Measurements from ENCODE around the gene SETD1A.

The SETD1A gene

DNA sequence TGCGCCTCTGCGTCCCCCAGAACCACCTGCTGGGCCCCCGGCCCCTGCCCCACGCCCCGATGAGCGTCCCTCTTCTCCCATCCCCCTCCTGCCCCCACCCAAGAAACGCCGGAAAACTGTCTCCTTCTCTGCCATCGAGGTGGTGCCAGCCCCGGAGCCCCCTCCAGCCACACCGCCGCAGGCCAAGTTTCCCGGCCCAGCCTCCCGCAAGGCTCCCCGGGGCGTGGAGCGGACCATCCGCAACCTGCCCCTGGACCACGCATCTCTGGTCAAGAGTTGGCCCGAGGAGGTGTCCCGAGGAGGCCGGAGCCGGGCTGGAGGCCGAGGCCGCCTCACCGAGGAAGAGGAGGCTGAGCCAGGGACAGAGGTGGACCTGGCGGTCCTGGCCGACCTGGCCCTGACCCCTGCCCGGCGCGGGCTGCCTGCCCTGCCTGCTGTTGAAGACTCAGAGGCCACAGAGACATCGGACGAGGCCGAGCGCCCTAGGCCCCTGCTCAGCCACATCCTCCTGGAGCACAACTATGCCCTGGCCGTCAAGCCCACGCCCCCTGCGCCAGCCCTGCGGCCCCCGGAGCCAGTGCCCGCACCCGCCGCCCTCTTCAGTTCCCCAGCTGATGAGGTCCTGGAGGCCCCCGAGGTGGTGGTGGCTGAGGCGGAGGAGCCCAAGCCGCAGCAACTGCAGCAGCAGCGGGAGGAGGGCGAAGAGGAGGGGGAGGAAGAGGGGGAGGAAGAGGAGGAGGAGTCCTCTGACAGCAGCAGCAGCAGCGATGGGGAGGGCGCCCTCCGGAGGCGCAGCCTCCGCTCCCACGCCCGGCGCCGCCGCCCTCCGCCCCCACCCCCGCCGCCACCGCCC, 21.8 kb downstream of the SETD1A start:
- DNase-seq (ENCODE audit: insufficient read length, low spot score) (no peak), FAIRE-seq (no peak)
- TF ChIP-seq POLR2A (IDR thresholded peaks at IDR 0.05; ENCODE audit: low read depth, low read length) (no peak), POU2F2 (IDR thresholded peaks at IDR 0.05; ENCODE audit: low read depth, low read length) (no peak)

DNA sequence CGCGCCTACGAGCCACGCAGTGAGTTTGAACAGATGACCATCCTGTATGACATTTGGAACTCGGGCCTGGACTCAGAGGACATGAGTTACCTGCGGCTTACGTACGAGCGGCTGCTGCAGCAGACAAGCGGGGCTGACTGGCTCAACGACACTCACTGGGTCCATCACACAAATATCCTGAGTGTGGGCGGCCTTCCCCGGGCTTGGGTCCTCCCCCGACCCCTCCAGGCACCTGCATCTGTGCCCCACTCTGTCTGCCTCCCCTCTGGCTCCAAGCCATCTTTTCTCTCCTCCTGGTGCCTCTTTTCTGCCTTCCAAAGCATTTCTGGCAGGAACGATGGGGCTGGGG, 22.4 kb downstream of the SETD1A start:
- FAIRE-seq: no peak
- TF ChIP-seq POU2F2 (IDR thresholded peaks at IDR 0.05; ENCODE audit: low read depth, low read length) (no peak), POLR2A (IDR thresholded peaks at IDR 0.05; ENCODE audit: low read depth, low read length) (no peak), TAF1 (IDR thresholded peaks at IDR 0.05; ENCODE audit: low read depth, low read length) (no peak), SPI1 (IDR thresholded peaks at IDR 0.05; ENCODE audit: low read depth, low read length) (no peak), POLR2AphosphoS5 (IDR thresholded peaks at IDR 0.05; ENCODE audit: low read depth, low read length) (no peak), PAX5 (IDR thresholded peaks at IDR 0.05; ENCODE audit: insufficient read depth, low read length, severe bottlenecking) (no peak)
- DNase-seq (ENCODE audit: insufficient read length, low spot score): no peak

DNA sequence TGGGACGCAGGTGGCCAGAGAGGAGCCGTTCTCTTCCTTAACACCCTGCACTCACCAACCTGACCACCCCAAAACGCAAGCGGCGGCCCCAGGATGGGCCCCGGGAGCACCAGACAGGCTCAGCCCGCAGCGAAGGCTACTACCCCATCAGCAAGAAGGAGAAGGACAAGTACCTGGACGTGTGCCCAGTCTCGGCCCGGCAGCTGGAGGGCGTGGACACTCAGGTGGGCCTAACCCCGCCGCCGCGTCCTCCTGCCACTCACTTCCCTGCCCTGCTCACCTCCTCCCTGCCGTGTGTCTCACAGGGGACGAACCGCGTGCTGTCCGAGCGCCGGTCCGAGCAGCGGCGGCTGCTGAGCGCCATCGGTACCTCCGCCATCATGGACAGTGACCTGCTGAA, 22.9 kb downstream of the SETD1A start:
- TF ChIP-seq POLR2AphosphoS5 (IDR thresholded peaks at IDR 0.05; ENCODE audit: low read depth, low read length) (no peak), SPI1 (IDR thresholded peaks at IDR 0.05; ENCODE audit: low read depth, low read length) (no peak), TAF1 (IDR thresholded peaks at IDR 0.05; ENCODE audit: low read depth, low read length) (no peak), POU2F2 (IDR thresholded peaks at IDR 0.05; ENCODE audit: low read depth, low read length) (no peak), PAX5 (IDR thresholded peaks at IDR 0.05; ENCODE audit: insufficient read depth, low read length, severe bottlenecking) (no peak)
- DNase-seq (ENCODE audit: insufficient read length, low spot score): no peak
- no peak for FAIRE-seq

DNA sequence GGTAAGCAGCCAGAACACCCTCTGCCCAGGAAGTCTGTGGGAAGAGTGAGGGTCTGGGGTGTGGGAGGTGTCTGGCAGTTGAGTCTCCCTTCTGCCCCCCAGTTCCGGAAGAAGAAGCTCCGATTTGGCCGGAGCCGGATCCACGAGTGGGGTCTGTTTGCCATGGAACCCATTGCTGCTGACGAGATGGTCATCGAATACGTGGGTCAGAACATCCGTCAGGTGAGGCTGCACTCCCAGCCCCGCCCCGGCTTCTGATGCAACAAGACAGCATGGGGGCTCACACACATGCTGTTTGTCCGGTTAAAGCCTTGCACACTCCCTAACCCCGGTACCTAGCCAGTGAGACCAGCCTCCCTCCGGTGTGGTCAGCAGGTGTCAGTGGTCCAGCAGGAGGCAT, 23.4 kb downstream of the SETD1A start:
- TF ChIP-seq SPI1 (IDR thresholded peaks at IDR 0.05; ENCODE audit: low read depth, low read length) (no peak), POLR2A (IDR thresholded peaks at IDR 0.05; ENCODE audit: low read depth, low read length) (no peak), POU2F2 (IDR thresholded peaks at IDR 0.05; ENCODE audit: low read depth, low read length) (no peak), POLR2AphosphoS5 (IDR thresholded peaks at IDR 0.05; ENCODE audit: low read depth, low read length) (no peak), PAX5 (IDR thresholded peaks at IDR 0.05; ENCODE audit: insufficient read depth, low read length, severe bottlenecking) (no peak), TAF1 (IDR thresholded peaks at IDR 0.05; ENCODE audit: low read depth, low read length) (no peak)
- FAIRE-seq (no peak), DNase-seq (ENCODE audit: insufficient read length, low spot score) (no peak)

DNA sequence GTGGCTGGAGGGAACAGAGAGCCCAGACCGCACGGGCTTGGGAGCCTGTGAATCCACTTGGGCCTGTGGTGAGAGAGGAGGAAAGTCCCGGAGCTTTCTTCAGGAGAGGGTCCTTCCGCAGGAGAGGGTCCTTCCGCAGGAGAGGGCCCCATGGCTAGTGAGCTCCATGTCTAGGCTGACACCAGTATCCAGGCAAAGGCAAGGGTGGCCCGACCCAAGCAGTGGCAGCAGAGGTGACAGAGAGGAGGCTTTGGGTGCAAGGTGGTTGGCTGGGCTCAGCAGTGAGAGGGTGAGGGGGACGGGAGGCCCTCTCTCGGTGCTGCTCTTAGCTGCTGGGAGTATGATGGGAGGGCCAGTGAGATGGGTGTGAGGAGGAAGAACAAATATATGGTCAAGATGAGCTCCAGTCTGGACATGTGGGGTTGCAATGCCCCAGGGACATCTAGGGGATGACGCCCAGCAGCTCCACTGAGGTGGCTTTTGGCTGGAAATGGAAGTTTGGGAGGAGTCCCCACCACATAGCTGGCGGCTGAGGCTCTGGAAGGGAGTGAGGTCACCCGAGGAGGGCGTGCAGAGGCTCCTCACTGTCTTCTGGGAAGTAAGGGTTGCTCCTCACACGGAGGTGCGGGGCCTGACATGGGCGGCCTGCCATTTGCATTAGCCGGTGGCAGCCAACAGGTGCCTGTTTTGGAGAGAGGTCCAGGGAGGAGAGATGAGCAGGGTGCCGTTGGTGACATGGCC, 25.2 kb downstream of the SETD1A start:
- peak; percentile 9; the same call in 1 of the 2 replicates for TF ChIP-seq POLR2AphosphoS5 (IDR thresholded peaks at IDR 0.05; ENCODE audit: low read depth, low read length)
- no peak for TF ChIP-seq SPI1 (IDR thresholded peaks at IDR 0.05; ENCODE audit: low read depth, low read length)
- TF ChIP-seq TAF1 (IDR thresholded peaks at IDR 0.05; ENCODE audit: low read depth, low read length): no peak
- TF ChIP-seq POLR2A (IDR thresholded peaks at IDR 0.05; ENCODE audit: low read depth, low read length): peak; percentile 20; the same call in 1 of the 2 replicates
- no peak for DNase-seq (ENCODE audit: insufficient read length, low spot score)
- FAIRE-seq: no peak

DNA sequence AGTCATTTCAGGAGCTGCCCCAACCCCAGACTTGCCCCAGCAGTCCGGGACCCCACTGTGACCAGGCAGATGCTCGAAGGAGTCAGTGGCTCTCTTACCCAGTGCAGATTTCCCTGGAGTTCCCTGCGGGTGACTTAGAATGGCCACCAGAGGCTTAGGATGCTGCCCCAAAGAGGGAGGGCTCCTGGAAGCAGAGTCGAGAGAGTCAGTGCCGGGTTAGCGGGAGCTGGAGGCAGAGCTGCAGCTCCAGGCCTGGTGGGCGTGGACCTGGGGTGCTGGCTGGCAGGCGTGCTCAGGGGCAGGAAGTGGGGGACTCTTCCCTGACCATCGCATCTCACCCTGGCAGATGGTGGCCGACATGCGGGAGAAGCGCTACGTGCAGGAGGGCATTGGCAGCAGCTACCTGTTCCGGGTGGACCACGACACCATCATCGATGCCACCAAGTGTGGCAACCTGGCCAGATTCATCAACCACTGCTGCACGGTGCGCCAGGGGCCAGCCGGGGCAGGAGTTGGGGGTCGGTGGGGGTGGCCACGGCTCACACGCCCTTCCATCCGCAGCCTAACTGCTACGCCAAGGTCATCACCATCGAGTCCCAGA, 25.8 kb downstream of the SETD1A start:
- FAIRE-seq: no peak
- no peak for DNase-seq (ENCODE audit: insufficient read length, low spot score)
- TF ChIP-seq PAX5 (IDR thresholded peaks at IDR 0.05; ENCODE audit: insufficient read depth, low read length, severe bottlenecking): no peak
- no peak for TF ChIP-seq SPI1 (IDR thresholded peaks at IDR 0.05; ENCODE audit: low read depth, low read length)
- TF ChIP-seq POLR2A (IDR thresholded peaks at IDR 0.05; ENCODE audit: low read depth, low read length): no peak
- no peak for TF ChIP-seq TAF1 (IDR thresholded peaks at IDR 0.05; ENCODE audit: low read depth, low read length)
- no peak for TF ChIP-seq POU2F2 (IDR thresholded peaks at IDR 0.05; ENCODE audit: low read depth, low read length)
- TF ChIP-seq POLR2AphosphoS5 (IDR thresholded peaks at IDR 0.05; ENCODE audit: low read depth, low read length): no peak; the same call in 1 of the 2 replicates

DNA sequence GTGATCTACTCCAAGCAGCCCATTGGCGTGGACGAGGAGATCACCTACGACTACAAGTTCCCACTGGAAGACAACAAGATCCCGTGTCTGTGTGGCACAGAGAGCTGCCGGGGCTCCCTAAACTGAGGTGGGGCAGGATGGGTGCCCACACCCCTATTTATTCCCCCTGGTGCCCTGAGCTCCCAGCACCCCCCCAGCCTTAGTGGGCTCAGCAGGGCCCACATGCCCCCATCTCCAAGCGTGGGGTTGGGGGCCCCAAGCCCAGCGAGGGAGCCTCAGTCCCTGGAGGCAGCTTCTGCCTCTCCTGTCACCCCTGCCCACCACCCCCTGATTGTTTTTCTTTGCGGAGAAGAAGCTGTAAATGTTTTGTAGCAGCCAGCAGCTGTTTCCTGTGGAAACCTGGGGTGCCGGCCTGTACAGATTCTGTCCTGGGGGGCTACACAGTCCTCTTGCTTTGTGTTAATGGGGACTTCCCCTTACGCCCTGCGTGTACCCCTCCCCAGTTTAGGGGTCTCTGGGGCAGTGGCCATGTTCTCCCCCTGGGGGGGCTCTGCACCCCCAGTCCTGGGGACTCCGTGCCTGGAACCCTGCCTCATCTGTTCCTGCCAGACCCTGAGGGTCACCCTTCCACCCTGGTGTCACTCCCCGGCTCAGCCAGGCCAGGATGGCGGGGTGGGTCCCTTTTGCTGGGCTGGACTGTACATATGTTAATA, 26.5 kb downstream of the SETD1A start:
- FAIRE-seq (no peak), DNase-seq (ENCODE audit: insufficient read length, low spot score) (no peak)
- no peak for TF ChIP-seq POLR2A (IDR thresholded peaks at IDR 0.05; ENCODE audit: low read depth, low read length)
- TF ChIP-seq POLR2AphosphoS5 (IDR thresholded peaks at IDR 0.05; ENCODE audit: low read depth, low read length): no peak
- no peak for TF ChIP-seq POU2F2 (IDR thresholded peaks at IDR 0.05; ENCODE audit: low read depth, low read length)
- no peak for TF ChIP-seq PAX5 (IDR thresholded peaks at IDR 0.05; ENCODE audit: insufficient read depth, low read length, severe bottlenecking)
- no peak for TF ChIP-seq TAF1 (IDR thresholded peaks at IDR 0.05; ENCODE audit: low read depth, low read length)
- no peak for TF ChIP-seq SPI1 (IDR thresholded peaks at IDR 0.05; ENCODE audit: low read depth, low read length)

DNA sequence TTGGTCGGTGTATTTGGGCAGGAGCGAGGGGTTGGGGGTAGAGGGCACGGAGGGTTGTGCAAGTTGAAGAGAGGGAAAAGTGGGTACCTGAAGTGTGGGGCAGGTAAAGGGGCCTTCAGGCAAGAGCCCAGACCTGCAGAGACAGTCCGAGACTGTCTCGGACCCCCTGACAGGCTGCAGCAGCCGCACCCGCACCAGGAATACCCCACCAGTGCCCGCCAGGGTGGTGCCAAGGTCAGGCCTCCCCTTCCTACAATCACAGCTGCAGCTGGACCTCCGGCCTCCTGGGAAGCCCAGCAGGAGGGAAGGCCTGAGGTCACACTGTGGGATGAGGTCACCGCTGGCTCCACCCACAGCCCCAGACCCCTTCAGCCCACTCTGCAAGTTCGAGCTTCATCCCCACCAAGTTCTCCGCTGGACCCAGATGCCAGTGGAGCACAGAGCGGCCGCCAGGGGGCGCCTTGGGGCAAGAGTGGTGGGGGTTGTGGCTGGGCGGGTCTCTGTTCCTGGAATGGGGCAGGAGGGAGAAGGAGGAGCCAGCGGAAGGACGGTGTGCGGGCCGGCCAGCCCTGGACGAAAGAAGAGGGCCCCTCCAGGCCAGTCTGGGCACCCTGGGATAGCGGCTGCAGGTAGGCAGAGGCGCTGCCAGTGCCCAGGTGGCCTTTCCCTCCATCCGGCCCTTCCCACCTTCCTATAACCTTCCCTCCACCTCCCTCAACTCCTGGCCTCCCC, 27.3 kb downstream of the SETD1A start, which contains the start of gene HSD3B7:
Gene HSD3B7 (plus strand): TSS at position 539 of the 732 bp plus-strand sequence. CDS start 452 bp downstream, outside the sequence.
- DNase-seq (ENCODE audit: insufficient read length, low spot score): peak; percentile 97
- FAIRE-seq: peak; percentile 88
- no peak for TF ChIP-seq TAF1 (IDR thresholded peaks at IDR 0.05; ENCODE audit: low read depth, low read length)
- TF ChIP-seq POLR2A (IDR thresholded peaks at IDR 0.05; ENCODE audit: low read depth, low read length): no peak; the same call in none of the 2 replicates
- TF ChIP-seq SPI1 (IDR thresholded peaks at IDR 0.05; ENCODE audit: low read depth, low read length): no peak
- no peak for TF ChIP-seq PAX5 (IDR thresholded peaks at IDR 0.05; ENCODE audit: insufficient read depth, low read length, severe bottlenecking)
- TF ChIP-seq POLR2AphosphoS5 (IDR thresholded peaks at IDR 0.05; ENCODE audit: low read depth, low read length): peak; percentile 55; the same call in 1 of the 2 replicates
- peak; percentile 19; the same call in 1 of the 2 replicates for TF ChIP-seq POU2F2 (IDR thresholded peaks at IDR 0.05; ENCODE audit: low read depth, low read length)
